ENCODE measurements around the gene PRPSAP1.

PRPSAP1 gene, protein sequence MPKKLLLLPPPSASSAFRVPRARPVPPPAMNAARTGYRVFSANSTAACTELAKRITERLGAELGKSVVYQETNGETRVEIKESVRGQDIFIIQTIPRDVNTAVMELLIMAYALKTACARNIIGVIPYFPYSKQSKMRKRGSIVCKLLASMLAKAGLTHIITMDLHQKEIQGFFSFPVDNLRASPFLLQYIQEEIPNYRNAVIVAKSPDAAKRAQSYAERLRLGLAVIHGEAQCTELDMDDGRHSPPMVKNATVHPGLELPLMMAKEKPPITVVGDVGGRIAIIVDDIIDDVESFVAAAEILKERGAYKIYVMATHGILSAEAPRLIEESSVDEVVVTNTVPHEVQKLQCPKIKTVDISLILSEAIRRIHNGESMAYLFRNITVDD

DNA sequence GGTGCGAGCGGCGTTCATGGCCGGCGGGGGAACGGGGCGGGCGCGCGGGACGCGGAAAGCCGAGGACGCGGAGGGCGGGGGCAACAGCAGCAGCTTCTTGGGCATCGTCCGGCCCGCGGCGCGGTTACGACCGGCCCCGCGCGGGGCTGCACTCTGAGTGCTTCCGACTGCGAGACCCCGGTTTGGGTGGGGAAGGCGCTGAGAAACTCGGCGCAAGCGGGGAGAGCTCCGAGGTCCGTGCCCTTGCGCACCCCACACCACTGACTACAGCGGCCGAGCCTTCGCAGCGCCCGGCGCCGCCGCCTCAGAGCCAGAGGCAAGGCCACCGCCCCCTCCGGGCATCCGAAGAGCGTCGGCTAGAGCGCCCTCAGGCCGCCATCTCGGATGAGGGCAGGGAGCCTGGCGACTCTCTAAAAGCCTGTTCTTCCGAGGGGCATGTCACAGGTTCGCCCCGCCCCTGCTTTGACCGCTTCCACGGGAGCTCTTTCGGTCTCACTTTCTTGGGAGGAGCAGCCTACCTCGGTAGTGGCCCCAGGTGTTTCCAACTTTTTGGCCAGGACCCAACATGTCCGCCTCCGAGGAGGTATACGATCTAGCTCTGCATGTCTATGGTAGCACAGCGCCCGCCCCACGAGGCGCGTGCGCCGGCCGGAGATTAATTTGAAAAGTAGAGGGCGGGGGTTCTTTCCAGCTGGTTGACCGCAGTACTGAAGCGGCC is at the start of gene PRPSAP1:
Gene PRPSAP1, minus strand, starts transcription at position 318 of the 718 bp plus-strand sequence. Its CDS starts 213 bp downstream, at position 105.
- DNase-seq, result peak; percentile 78

DNA sequence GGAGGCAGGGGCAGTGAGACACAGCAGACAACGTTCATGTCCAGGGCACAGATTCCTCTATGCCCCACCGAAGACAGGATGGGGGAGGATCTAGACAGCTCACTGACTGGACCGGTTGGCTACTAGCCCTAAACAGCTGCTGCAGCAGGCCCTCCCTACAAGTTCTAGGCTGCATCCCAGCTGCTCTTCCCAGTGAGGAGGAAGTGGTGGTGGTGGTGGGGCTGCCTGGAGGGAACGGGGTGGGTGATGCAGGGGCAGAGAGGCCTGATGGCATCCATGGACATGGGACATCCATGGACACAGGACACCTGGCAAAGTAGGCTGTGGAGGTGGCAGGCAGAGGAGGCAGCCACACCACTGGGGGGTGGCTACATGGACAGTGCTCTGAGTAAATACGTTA is 49.0 kb upstream of the PRPSAP1 start:
- no peak for DNase-seq

DNA sequence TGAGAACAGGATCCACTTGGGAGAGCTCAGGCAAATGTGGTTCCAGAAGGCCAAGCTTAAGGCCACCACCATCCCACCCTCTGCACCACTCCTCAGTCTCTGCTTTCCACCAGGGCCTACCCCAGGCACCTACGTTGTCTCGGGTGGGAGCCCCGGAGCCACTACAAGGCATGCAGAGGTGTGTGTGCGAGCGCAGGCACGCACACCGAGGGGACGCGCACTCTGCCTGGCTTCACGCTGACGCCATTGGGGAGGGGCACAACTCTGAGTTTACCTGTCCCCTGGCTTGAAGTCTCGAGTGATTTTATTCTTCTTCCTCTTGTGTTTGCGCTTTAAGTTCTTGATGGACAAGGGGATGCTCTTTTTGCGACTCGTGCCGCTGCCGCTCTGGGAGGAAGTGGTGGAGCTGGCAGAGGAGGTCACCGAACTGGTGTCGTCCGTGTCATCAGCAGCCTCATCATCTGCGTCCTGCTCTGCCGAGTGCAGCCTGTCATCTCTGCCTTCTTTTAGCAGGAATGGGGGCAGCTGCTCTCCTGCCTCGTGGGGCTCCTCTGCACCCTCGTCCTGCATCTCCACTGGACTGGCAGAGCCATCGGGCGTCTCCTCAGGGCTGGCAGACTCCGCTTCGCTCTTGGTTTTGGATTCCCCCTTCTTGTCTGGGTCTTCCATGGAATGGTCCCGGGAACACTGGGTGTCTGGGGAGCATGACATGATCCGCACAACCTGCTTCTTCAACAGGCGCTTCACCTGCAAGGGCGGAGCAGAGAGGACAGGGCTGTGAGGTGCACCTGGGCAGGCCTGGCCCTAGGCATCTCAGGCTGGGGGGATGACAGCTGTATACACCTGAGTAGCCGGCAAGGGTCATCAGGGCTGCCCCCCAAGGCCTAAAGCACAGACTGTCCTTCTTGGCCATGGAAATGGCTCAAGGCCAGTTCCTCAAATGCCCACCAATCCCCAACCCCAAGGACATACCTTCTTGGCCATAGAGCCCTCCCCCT is 45.8 kb upstream of the PRPSAP1 start:
- DNase-seq, result no peak

DNA sequence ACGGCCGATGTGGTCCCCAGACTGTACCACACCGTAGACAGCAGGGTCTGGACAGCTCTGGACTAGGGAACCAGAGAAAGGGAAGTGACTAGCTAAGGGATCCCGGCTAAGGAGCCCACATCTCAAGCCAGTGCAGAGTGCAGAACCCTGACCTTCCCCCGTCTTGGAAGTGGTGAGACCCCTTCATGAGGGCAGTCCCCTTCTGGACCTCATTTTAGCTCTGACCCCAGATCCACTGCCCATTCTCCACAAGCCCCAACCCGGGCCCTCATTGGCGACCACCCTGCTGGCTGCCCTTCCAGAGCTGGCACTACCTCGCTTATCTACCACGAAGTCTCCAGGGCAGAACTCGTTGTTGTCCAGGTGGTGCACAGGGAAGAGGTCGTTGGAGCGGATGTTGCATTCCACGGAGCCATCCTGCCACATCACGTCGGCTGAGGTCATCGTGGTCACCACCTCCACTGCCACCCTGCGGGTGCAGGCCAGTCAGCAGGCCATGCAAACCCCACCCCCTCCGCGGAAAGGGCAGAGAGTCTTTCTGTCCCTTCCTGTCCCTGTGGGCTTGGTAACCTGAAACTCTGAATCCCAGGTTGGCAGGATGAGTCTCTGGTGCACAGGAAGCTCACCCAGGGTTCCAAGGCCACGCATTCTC is 44.9 kb upstream of the PRPSAP1 start:
- DNase-seq, result no peak

DNA sequence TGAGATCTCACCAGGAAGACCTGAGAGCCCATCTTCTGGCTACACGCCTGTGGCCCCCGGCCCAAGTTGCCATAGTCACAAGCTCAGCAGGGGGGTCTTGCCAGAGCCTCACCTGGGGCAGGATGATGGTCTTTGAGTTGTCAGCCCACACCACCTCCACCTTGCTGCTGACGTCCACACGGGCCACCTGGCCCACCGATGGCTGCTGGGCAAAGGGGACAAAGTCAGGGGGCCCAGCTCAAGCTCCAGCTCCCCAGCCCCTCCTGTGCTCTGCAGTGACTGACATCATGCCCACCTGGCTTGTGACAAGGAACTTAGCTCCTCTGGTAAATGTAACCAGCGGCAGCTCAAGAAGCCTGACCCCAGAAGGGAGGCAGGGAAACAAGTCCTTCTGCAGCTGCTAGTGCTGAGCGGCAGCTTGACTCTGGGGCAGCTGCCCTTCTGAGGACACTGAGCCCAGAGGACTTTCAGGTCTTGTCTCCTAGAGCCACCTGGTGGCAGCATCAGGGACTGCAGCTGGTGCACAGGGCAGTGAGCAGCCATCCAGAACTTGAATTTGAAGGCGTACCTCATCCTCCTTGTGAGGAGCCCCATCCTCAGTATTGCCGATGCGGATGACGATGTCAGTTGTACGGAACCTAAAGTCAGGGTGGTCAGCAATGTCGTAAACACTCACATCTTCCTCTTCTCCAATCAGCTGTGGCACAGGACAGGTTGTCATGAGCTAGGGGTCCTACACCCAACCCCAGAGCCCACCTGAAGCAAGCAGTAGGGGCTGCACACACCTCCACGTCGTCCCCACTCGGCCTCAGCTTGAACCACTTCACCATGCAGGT is 44.2 kb upstream of the PRPSAP1 start:
- DNase-seq, result peak; percentile 83

DNA sequence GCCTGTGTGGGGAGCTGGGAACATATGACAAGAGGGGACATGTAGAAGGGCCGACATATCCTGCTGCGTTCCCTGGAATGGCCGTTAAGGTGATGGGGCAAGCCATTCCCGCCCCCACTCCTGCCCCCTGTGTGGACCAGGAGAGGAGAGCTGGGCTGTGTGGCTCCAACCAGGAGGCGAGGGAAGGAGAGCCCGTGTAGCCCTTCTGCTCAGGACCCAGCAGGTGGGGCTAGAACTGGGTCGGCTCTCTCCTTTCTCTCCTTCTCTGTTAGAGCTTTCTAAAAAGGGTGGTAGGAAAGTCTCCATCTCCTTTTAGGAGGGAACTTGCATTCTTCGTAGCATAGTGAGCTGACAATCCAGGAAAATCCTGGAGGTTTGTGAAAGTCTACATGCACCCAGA is 43.5 kb upstream of the PRPSAP1 start:
- DNase-seq, result no peak

DNA sequence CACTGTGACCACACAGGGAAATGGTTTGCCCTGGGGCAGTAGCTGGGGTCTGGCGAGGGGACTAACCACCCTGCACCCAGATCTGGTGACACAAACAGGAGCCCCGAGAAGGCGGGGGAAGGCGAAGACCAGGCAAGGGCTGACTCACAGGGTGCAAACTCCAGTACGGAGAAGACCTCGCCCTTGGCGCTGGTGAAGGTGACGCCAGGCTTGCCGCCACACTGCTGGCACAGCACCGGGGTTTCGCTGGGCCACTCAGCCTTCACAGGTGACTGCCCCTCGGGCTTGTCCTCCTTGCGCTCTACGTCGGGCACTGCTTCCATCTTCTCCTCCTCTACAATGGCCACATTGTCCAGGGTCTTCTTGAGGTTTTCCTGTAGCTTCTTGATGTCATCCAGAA is 42.3 kb upstream of the PRPSAP1 start:
- DNase-seq, result no peak

DNA sequence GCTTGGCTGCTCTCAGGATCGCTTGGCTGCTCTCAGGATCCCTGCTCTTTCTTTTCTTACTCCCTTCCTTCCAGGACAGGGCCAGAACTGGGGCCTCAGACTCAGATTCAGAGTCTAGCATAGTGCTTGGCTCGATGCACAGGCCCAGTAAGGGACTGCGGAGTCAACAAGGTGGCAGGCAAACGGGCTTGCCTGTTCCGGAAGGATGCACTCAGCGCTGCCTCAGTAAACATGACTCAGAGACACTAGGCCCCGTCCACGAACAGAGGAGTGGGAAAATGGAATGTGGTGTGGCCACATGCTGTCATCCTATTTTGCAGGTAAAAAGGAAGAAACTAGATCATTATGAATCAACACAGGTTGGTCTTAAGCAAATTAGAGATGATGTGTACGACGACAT is 40.5 kb upstream of the PRPSAP1 start:
- DNase-seq, result no peak

DNA sequence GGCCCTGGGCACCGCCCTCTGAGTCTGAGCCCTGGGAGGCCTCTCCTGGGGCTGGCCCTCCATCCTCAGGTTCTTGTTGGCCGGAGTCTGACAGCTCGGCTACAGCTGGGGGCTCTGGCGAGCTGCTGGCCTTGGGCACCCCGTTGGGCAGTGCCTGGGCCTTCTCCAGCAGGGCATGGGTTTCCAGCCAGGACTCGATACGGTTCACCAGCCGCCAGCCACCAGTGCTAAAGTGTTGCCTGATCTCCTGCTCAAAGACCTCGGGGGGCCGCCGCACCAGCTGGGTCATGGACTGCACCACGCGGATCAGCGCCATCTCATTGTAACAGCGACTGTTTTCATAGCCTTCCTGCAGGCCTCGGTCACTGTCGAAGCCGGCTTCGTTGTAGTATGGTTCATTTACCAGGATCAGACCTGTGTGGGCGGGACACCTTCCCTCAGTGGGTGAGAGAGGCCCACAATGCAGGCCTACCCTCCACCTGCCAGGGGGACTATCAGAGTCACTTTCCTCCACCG is 37.5 kb upstream of the PRPSAP1 start:
- DNase-seq, result no peak

DNA sequence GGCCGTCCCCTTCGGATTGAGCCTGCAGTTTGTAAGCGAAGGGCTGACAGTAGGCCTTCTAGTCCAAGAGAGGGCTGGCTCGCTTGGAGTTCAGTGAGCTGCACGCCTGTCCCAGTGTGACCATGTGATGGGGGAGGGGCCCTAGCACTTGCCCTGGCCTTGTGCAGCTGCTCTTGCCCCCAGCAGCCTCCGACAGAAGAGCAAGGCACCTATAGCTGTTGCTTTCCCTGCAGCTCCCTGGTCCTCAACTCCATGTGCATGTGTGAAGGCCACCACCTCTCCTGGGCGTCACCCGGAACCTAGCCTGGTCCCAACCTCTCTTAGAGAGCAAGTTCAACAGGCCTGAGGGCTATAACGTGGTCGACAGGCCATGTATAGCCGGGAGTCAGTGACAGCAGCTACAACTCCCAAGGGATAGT is 36.3 kb upstream of the PRPSAP1 start:
- no peak for DNase-seq

DNA sequence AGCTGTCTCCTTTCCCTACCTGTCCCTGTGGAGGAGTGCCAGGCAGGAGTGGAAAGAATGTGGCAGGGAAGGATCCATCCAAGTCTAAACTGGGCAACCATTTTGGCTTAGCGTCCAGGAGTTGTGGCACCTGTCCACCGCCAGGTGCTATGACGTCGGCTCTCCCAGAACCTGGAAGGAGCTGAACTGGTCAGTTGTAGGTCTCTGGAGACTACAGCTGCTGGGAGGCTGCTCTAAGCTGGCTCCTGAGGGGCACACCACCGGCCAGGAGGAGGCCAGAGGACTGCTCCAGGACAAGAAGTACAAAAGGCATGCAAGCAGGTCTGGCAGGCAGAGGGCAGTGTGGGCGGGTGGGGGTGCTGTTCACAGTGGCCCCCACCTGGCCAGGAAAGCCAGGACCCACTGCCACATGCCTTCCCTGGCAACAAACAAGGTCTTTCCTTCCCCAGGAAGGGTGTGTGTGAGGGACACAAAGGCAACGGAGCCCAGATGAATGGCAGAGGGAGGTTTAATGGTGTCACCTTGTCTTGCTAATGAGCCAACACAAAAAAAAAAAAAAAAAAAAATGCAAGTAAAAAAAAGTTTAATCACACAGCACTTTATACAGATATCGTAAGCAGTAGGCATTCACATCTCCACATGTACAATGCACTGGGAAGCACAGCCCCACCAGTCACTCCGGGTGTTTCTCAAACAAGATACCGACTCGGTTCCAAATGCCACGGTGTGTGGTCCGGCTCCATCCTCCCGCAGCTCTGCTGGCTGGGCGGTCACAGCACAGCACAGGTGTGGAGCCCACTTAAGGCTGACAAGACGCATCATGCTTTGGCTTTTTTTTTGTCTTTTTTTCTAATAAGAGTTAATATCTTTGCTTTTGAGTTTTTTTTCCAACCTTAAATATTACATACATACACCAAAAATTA is 35.5 kb upstream of the PRPSAP1 start:
- no peak for DNase-seq

DNA sequence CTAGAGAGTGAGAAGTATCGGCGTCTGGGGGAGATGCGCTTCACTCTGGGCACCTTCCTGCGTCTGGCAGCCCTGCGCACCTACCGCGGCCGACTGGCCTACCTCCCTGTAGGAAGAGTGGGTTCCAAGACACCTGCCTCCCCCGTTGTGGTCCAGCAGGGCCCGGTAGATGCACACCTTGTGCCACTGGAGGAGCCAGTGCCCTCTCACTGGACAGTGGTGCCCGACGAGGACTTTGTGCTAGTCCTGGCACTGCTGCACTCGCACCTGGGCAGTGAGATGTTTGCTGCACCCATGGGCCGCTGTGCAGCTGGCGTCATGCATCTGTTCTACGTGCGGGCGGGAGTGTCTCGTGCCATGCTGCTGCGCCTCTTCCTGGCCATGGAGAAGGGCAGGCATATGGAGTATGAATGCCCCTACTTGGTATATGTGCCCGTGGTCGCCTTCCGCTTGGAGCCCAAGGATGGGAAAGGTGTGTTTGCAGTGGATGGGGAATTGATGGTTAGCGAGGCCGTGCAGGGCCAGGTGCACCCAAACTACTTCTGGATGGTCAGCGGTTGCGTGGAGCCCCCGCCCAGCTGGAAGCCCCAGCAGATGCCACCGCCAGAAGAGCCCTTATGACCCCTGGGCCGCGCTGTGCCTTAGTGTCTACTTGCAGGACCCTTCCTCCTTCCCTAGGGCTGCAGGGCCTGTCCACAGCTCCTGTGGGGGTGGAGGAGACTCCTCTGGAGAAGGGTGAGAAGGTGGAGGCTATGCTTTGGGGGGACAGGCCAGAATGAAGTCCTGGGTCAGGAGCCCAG is 33.5 kb upstream of the PRPSAP1 start:
- no peak for DNase-seq

DNA sequence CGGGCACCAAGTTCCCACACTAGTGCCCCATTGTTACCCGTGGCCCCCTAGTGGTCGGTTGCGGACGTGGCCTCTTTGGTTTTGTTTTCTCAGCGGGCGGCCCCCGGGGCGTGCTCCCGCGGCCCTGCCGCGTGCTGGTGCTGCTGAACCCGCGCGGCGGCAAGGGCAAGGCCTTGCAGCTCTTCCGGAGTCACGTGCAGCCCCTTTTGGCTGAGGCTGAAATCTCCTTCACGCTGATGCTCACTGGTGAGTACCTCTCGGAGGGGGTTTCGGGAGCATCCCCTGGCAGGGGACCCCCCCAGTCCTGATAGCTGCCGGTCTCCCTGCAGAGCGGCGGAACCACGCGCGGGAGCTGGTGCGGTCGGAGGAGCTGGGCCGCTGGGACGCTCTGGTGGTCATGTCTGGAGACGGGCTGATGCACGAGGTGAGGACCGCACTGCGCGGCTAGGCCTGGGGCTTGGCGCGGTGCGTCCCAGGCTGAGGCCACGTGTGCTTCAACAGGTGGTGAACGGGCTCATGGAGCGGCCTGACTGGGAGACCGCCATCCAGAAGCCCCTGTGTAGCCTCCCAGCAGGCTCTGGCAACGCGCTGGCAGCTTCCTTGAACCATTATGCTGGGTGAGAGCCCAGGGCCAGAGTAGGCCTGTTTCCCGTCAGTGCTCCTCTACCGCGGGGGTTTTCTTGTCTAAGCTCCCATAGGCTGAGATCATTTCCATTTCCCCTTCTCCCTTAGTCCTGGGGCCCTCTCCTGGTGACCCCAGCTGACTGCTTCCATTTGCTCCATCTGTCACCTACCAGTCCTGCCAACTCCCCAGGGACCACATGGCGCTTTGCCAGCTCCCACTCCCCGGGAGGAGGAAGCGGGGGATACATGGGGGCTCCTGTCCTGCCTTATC is 32.4 kb upstream of the PRPSAP1 start:
- DNase-seq, result peak; percentile 86

DNA sequence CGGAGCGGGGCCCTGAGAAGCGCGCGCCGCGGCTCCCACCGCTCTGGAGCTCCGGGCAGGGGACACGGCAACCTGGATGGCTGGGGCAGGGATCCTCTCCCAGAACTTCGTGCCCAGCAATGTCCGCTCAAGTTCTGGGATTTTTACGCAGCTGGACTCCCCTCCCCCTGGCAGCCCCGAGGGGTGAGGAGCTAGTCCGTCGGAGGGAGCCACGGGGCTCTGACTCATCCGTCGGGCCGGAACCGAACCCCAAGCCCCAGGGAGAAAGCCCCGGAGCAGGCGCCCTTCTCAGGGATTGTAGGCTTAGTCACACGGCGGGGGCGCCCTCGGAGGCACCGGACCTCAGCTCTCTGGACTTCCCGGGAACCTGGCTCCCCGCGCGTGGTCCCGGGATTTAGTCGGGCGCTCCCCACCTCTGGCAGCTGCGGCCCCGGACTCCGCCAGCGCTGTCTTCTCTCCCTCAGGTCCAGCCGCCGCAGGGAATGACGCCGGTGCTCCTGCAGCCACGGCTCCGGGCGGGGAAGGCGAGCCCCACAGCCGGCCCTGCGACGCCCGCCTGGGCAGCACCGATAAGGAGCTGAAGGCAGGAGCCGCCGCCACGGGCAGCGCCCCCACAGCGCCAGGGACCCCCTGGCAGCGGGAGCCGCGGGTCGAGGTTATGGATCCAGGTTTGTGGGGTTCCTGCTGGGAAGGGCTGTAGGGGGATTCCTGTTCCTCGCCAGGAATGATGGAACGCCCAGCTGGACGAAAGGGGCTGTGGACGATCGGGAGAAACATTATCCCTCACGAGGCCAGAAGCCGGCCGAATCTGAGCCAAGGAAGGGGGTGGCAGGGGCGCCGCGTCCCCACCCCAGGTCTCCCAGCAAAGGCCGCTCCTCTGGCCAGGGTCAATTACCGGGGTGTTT is 31.5 kb upstream of the PRPSAP1 start:
- DNase-seq, result peak; percentile 35

DNA sequence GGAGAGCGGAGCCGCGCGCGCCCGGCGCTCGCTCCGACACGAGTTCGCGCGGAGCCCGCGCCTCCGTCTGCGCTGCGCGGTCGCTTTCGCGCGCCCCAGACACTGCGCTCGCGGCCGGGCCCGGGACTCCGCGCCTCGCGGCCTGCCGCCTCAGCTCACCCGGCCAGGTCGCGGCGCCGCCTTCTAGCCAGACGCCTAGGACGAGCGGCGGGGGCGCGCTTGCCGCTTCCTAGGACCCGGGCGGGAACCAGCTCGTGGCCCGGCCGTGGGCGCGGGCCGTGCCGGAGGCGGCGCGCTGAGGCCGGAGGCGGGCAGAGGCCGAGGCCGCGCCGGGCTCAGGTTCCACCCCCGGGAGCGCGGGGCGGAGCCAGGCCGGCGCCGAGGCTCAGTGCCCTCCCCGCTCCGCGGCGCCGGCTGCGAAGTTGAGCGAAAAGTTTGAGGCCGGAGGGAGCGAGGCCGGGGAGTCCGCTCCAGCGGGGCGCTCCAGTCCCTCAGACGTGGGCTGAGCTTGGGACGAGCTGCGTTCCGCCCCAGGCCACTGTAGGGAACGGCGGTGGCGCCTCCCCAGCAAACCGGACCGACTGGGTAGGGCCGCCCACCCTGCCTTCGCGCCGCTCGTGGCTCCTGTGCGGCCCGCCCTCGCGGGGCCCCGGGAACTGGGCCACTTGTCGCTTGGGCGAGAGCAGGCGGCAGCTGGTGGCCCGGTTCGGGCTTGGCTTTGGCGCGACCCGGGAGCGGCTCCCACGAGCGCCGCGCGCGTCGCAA is 30.7 kb upstream of the PRPSAP1 start, which contains the start of gene SPHK1:
Gene SPHK1, plus strand, starts transcription at position 388 of the 765 bp plus-strand sequence. CDS start 1,036 bp downstream, outside the sequence.
- DNase-seq, result peak; percentile 62

All from stimulated activated CD4-positive, alpha-beta T cell treated with anti-CD3 and anti-CD28 coated beads, Interleukin-1b, Interleukin-23, amount 100 ng/mL, for 48 hours (primary cell).